Neural crest cell (in vitro differentiated cells): ENCODE data around the gene MFAP4. TPM values are rescaled to one million over a fixed set of nuclear protein-coding genes. Genes with fewer than 3 reads are reported as not detected.

Source experiments
- DNase-seq: peaks from one replicate; pipeline ENCODE4 v3.0.0; 2021; ENCODE audit warnings: low read depth, mixed read lengths, low spot score
- H3K27ac Mint-ChIP-seq: one replicate; pipeline ENCODE4 v1.8.0; 2021; ENCODE audit warnings: mild to moderate bottlenecking, mixed read lengths; ENCODE audit not compliant: unreplicated experiment
- H3K27me3 Mint-ChIP-seq: 2 replicates; pipeline ENCODE4 v1.8.0; 2021; ENCODE audit warnings: low read depth, mild to moderate bottlenecking, mixed read lengths
- H3K36me3 Mint-ChIP-seq: 2 replicates; pipeline ENCODE4 v1.8.0; 2021; ENCODE audit warnings: low read depth, mild to moderate bottlenecking, mixed read lengths
- H3K4me1 Mint-ChIP-seq: 2 replicates; pipeline ENCODE4 v1.8.0; 2021; ENCODE audit warnings: mixed read lengths
- H3K4me3 Mint-ChIP-seq: one replicate; pipeline ENCODE4 v1.8.0; 2021; ENCODE audit warnings: mild to moderate bottlenecking, mixed read lengths
- H3K9me3 Mint-ChIP-seq: 2 replicates; pipeline ENCODE4 v1.8.0; 2021; ENCODE audit warnings: mixed read lengths
- CTCF ChIP-seq: fragments of 200-600 bp; sonication (generic); conservative IDR thresholded peaks from 2 replicates; pipeline ENCODE4 v1.5.0; 2021; ENCODE audit warnings: antibody characterized with exemption, mild to moderate bottlenecking
- total RNA-seq: library from RNA; stranded (reverse); gene quantifications from 2 replicates; pipeline ENCODE4 v1.2.1, GENCODE V29; 2021

The MFAP4 gene
- total RNA-seq, 1 donor from 2014 or later: 0.26 TPM

GRCh38 chr17:19369846-19370492, 17.0 kb downstream of the MFAP4 start:
- TF ChIP-seq CTCF: no peak
- Mint-ChIP-seq H3K36me3 (no peaks in the 10 kb centered on the region), H3K4me3 (no peak overlapping the region), H3K4me1 (peaks cover 18% of the 10 kb centered on the region), H3K27me3 (no peaks in the 10 kb centered on the region), H3K27ac (no peak overlapping the region), H3K9me3 (no peaks in the 10 kb centered on the region)
- DNase-seq: no peak

GRCh38 chr17:19369107-19369778, 17.7 kb downstream of the MFAP4 start:
- no peaks in the 10 kb centered on the region for H3K9me3 Mint-ChIP-seq
- DNase-seq: no peak
- no peaks in the 10 kb centered on the region for H3K36me3 Mint-ChIP-seq
- H3K4me3 Mint-ChIP-seq: no peak overlapping the region
- H3K4me1 Mint-ChIP-seq: peaks cover 14% of the 10 kb centered on the region
- H3K27ac Mint-ChIP-seq: no peak overlapping the region
- TF ChIP-seq CTCF: no peak
- no peaks in the 10 kb centered on the region for H3K27me3 Mint-ChIP-seq

GRCh38 chr17:19368229-19368628, 18.8 kb downstream of the MFAP4 start:
- no peak overlapping the region for H3K27ac Mint-ChIP-seq
- TF ChIP-seq CTCF: no peak
- H3K9me3 Mint-ChIP-seq: no peaks in the 10 kb centered on the region
- no peaks in the 10 kb centered on the region for H3K36me3 Mint-ChIP-seq
- H3K27me3 Mint-ChIP-seq: peaks cover 3% of the 10 kb centered on the region
- DNase-seq: no peak
- H3K4me3 Mint-ChIP-seq: no peak overlapping the region
- H3K4me1 Mint-ChIP-seq: peaks cover 10% of the 10 kb centered on the region

GRCh38 chr17:19366637-19366972, 20.4 kb downstream of the MFAP4 start:
- H3K9me3 Mint-ChIP-seq: no peaks in the 10 kb centered on the region
- peaks cover 3% of the 10 kb centered on the region for H3K27me3 Mint-ChIP-seq
- no peaks in the 10 kb centered on the region for H3K36me3 Mint-ChIP-seq
- no peak for TF ChIP-seq CTCF
- no peak overlapping the region for H3K27ac Mint-ChIP-seq
- no peak for DNase-seq
- no peak overlapping the region for H3K4me3 Mint-ChIP-seq
- H3K4me1 Mint-ChIP-seq: peaks cover 16% of the 10 kb centered on the region

DNA sequence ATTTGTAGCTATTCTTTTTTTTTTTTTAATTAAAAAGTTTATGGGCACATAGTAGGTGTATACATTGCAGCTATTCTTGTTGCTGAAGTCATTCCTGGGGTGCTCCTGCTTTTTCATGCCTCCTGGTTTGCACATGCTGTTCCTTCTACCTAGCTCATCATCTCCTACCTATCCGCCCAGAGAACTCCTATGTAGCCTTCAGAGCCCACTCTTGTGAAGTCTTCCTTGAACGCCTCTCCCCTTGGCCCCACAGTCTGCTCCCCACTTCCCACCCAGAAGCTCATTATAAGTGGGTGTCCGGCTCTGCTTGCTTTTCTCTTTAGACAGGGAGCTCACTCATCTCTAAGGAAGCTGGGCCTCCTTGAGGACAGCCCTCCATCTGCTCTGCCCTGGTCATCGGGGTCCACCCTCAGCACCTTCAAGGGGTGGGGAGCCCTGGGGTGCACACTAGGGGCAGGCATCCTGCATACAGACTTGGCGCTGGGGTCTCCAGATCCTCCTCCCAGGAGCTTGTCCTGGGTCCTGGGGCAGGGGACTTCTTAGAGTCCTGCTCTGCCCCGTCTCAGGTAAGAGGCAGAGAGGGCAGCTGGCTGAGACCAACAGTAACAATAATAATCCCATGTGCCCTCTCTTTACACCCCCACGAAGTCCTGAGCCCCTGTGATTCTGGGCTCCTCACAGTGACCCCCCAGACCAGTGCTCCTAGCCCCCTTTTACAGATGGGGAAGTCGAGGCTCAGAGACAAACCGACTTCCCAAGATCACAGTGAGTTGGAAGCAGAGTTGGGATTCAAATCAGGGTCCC, 21.0 kb downstream of the MFAP4 start:
- peaks cover 3% of the 10 kb centered on the region for H3K27me3 Mint-ChIP-seq
- H3K27ac Mint-ChIP-seq: no peak overlapping the region
- H3K9me3 Mint-ChIP-seq: no peaks in the 10 kb centered on the region
- no peak for DNase-seq
- no peak for TF ChIP-seq CTCF
- no peaks in the 10 kb centered on the region for H3K36me3 Mint-ChIP-seq
- H3K4me1 Mint-ChIP-seq: peaks cover 19% of the 10 kb centered on the region
- peak overlapping the region; percentile 11 for H3K4me3 Mint-ChIP-seq
